GM12878 (cell line): ENCODE results near the gene GGACT. TPM values are rescaled to one million over a fixed set of nuclear protein-coding genes. Genes with fewer than 3 reads are reported as not detected.

Experiments
- ATAC-seq: fragments of 200-7000 bp; cut with Tn5 transposase; 3 replicates; pipeline ENCODE4 v1.9.1; 2020; ENCODE audit warnings: mild to moderate bottlenecking, moderate library complexity
- BruUV-seq: library from RNA; stranded (reverse); fragments of 400-500 nt; replicated peaks from 2 replicates; lab custom pipeline; 2021; lab: Mats Ljungman, UMichigan
- CTCF ChIA-PET: fragments of 300-600 bp; sonication (Branson Sonifier 250); formaldehyde crosslinking; extraction: SDS; loops from one replicate; lab custom pipeline; 2021; ENCODE audit warnings: inconsistent platforms; lab: Yijun Ruan, JAX
- POLR2A ChIA-PET: fragments of 350-600 bp; formaldehyde crosslinking; extraction: SDS; loops from one replicate; lab custom pipeline; 2021; ENCODE audit warnings: inconsistent platforms; lab: Charles Lee
- RAD21 ChIA-PET: fragments of 300-600 bp; sonication (Branson Sonifier 250); formaldehyde crosslinking; loops from one replicate; lab custom pipeline; 2023; ENCODE audit warnings: antibody characterized with exemption; ENCODE audit not compliant: unreplicated experiment; lab: Charles Lee
- SMC1A ChIA-PET: fragments of 300-600 bp; sonication (Branson Sonifier 250); formaldehyde crosslinking; loops from one replicate; lab custom pipeline; 2023; ENCODE audit not compliant: unreplicated experiment, uncharacterized antibody; lab: Charles Lee
- DNase-seq: peaks from one replicate; pipeline ENCODE4 v3.0.0-alpha.2; 2011; ENCODE audit warnings: low read depth, low spot score
- FAIRE-seq: peaks from 3 replicates; lab custom pipeline; 2011; peaks lifted over from hg19 to GRCh38; lab: Jason Lieb, UNC
- H2AFZ ChIP-seq: 2 replicates; pipeline ENCODE4 v1.6.0; 2011; ENCODE audit warnings: low read depth, low read length, control low read depth; ENCODE audit not compliant: control insufficient read depth
- H3K27ac ChIP-seq: 2 replicates; pipeline ENCODE4 v1.5.1; 2011; ENCODE audit warnings: control low read depth; ENCODE audit not compliant: control insufficient read depth, insufficient read depth
- H3K27me3 ChIP-seq, 2 experiments: replicated peaks in 1 of 2; 2 replicates each; pipeline versions ENCODE4 v1.6.0 to v1.6.1; 2011; ENCODE audit warnings: low read length in 1 of 2; ENCODE audit not compliant: control insufficient read depth in 2 of 2, insufficient read depth in 2 of 2
- H3K36me3 ChIP-seq, 2 experiments: 2 replicates each; pipeline ENCODE4 v1.5.1; 2011; ENCODE audit warnings: low read length in 1 of 2; ENCODE audit not compliant: control insufficient read depth in 2 of 2, insufficient read depth in 2 of 2
- H3K4me1 ChIP-seq: 2 replicates; pipeline ENCODE4 v1.6.1; 2011; ENCODE audit warnings: mild to moderate bottlenecking, low read length, moderate library complexity, mixed read lengths; ENCODE audit not compliant: control insufficient read depth, insufficient read depth
- H3K4me2 ChIP-seq: 2 replicates; pipeline ENCODE4 v1.6.0; 2011; ENCODE audit warnings: control low read depth; ENCODE audit not compliant: control insufficient read depth, insufficient read depth
- H3K4me3 ChIP-seq: fragments of 200-600 bp; sonication (generic); 2 replicates; pipeline ENCODE4 v1.5.1; 2016
- H3K79me2 ChIP-seq: 2 replicates; pipeline ENCODE4 v1.6.0; 2011; ENCODE audit warnings: low read length; ENCODE audit not compliant: control insufficient read depth, insufficient read depth
- H3K9ac ChIP-seq: 2 replicates; pipeline ENCODE4 v1.8.0; 2011; ENCODE audit warnings: low read length, control low read depth, mixed read lengths; ENCODE audit not compliant: control insufficient read depth, insufficient read depth
- H3K9me3 ChIP-seq: replicated peaks from 3 replicates; pipeline ENCODE4 v1.5.1; 2011; ENCODE audit warnings: mild to moderate bottlenecking, low read length; ENCODE audit not compliant: control insufficient read depth, insufficient read depth
- H4K20me1 ChIP-seq: 2 replicates; pipeline ENCODE4 v1.6.0; 2011; ENCODE audit not compliant: control insufficient read depth, insufficient read depth
- BCLAF1 ChIP-seq: fragments of 450-650 bp; IDR thresholded peaks from 2 replicates; pipeline ENCODE4 v1.6.1; 2017; ENCODE audit warnings: antibody characterized with exemption, mild to moderate bottlenecking, moderate library complexity
- CEBPB ChIP-seq, 2 experiments: fragments of 150-350 bp in 1 of 2; IDR thresholded peaks; 2 replicates each; pipeline ENCODE4 v1.6.1; 2012 to 2014; ENCODE audit warnings: low read depth in 2 of 2, low read length in 2 of 2, borderline replicate concordance in 1 of 2, inconsistent platforms in 1 of 2
- HDAC6 ChIP-seq: fragments of 200-600 bp; sonication (generic); IDR thresholded peaks from one replicate; pipeline ENCODE4 v1.8.0; 2017; ENCODE audit warnings: antibody characterized with exemption; ENCODE audit not compliant: unreplicated experiment
- HSF1 ChIP-seq: fragments of 150-350 bp; IDR thresholded peaks from 2 replicates; pipeline ENCODE4 v1.6.1; 2014; ENCODE audit warnings: mild to moderate bottlenecking, low read depth, low read length
- IRF4 ChIP-seq: IDR thresholded peaks from 2 replicates; pipeline ENCODE4 v1.6.1; 2011; ENCODE audit warnings: low read depth, low read length
- PKNOX1 ChIP-seq: fragments of 450-650 bp; IDR thresholded peaks from 2 replicates; pipeline ENCODE4 v1.6.1; 2016; ENCODE audit warnings: mild to moderate bottlenecking
- POLR2AphosphoS2 ChIP-seq: IDR thresholded peaks from 2 replicates; pipeline ENCODE4 v1.6.1; 2011; ENCODE audit warnings: low read depth, mild to moderate bottlenecking, low read length, improper control_type of control experiment, moderate library complexity
- TCF7 ChIP-seq: IDR thresholded peaks from 2 replicates; pipeline ENCODE4 v1.6.1; 2014; ENCODE audit warnings: antibody characterized with exemption, borderline replicate concordance
- WGBS: methylation state at CpG from one replicate; pipeline ENCODE4 v1.1.6; 2016; ENCODE audit warnings: low lambda C conversion rate; ENCODE audit not compliant: insufficient replicate concordance, insufficient coverage; ENCODE audit errors: missing lambda C conversion rate; 5-methylcytosine and 5-hydroxymethylcytosine counted together
- in situ Hi-C: fragments of 300-500 bp; cut with MboI; formaldehyde crosslinking; loops from 9 replicates; pipeline ENCODE4 v1.14.3; 2018; ENCODE audit warnings: mixed read lengths
- intact Hi-C: fragments of 100-400 bp; cut with micrococcal nuclease; formaldehyde crosslinking; loops from one replicate; pipeline ENCODE4 v1.14.2; 2022; ENCODE audit not compliant: unreplicated experiment
- polyA plus RNA-seq, 11 experiments: library from polyadenylated mRNA; depleted of rRNA in 4 of 11; unstranded in 6 of 11; stranded (reverse) in 5 of 11; fragments of >200 nt; fragmentation: Nextera tagmentation in 4 of 11; fragmentation: Illumina TruSeq in 1 of 11; extraction: Ambion mirVana in 4 of 11; extraction: Trizol in 1 of 11; gene quantifications; 1 replicate in 1 of 11; 2 replicates in 10 of 11; pipeline versions ENCODE4 v1.2.1 to v1.2.3, GENCODE V29; 2011 to 2016; ENCODE audit warnings: inconsistent platforms in 2 of 11, missing spikeins in 2 of 11, low read depth in 1 of 11
- total RNA-seq, 4 experiments: library from RNA; depleted of rRNA in 3 of 4; stranded (reverse); fragments of >200 nt in 3 of 4; fragmentation: Illumina TruSeq in 1 of 4; extraction: Trizol in 1 of 4; gene quantifications; 2 replicates each; pipeline versions ENCODE4 v1.2.1 to v1.2.3, GENCODE V29; 2013 to 2021

Gene GGACT
- total and polyA plus RNA-seq, 10 of the 15 experiments (the other 5 are each of a cell fraction or from before 2014, with no cell fraction given): 0.61 to 8.8 (median 4.2) TPM

GRCh38 chr13:100510208-100510957 lies 78.2 kb downstream of the GGACT start:
- no TSS peak for BruUV-seq
- intact Hi-C loops: loop anchor here (5.0 to 10.0 kb wide), 4 partner anchors 143 to 1068 kb away; no protein-coding TSS in a partner anchor

More at GRCh38 chr13:100510208-100510957, 78.2 kb downstream of the GGACT start:
- no peaks in the 10 kb centered on the region for H3K27me3 ChIP-seq
- no peaks in the 10 kb centered on the region for H4K20me1 ChIP-seq
- ChIA-PET POLR2A (no interaction called here), RAD21 (interaction anchor here (1.8 kb wide), 1 partner anchor 275 kb away, joined by 6 read pairs; no protein-coding TSS in a partner anchor)
- no peak for DNase-seq
- 90% methylated on average over 11 of the region's 11 CpGs for WGBS
- H3K9ac ChIP-seq: no peak overlapping the region
- peaks cover 11% of the 10 kb centered on the region for H3K4me1 ChIP-seq
- H3K4me3 ChIP-seq: no peak overlapping the region
- no peak overlapping the region for H3K27ac ChIP-seq
- no peak overlapping the region for H2AFZ ChIP-seq
- H3K9me3 ChIP-seq: no peaks in the 10 kb centered on the region
- TF ChIP-seq TCF7: no peak
- no peak for TF ChIP-seq HDAC6
- no peak for TF ChIP-seq BCLAF1
- TF ChIP-seq CEBPB (IDR thresholded peaks at IDR 0.05; ENCODE audit: borderline replicate concordance in 1 of 2, low read depth in 2 of 2, low read length in 2 of 2): no peak
- TF ChIP-seq IRF4: no peak
- TF ChIP-seq PKNOX1: no peak
- TF ChIP-seq POLR2AphosphoS2: no peak
- no peak for TF ChIP-seq HSF1
- TF ChIP-seq, all 136 proteins: peak for 0
- H3K36me3 ChIP-seq: no peaks in the 10 kb centered on the region
- ChIA-PET CTCF (interaction anchor here (1.2 to 1.6 kb wide), 2 partner anchors 594 to 854 kb away, joined by 3 to 6 read pairs; no protein-coding TSS in a partner anchor), SMC1A (interaction anchor here (0.8 kb wide), 1 partner anchor 9 kb away, joined by 3 read pairs; no protein-coding TSS in a partner anchor)
- H3K4me2 ChIP-seq: no peak overlapping the region
- no peak for FAIRE-seq
- H3K79me2 ChIP-seq: no peaks in the 10 kb centered on the region
- in situ Hi-C loops: loop anchor here (5.0 to 10.0 kb wide), 3 partner anchors 276 to 853 kb away; no protein-coding TSS in a partner anchor
- ATAC-seq: no peak
